Stimulated activated CD8-positive, alpha-beta memory T cell treated with anti-CD3 and anti-CD28 coated beads, Interleukin-4, amount 100 ng/mL, for 1 hour (primary cell): ENCODE data around the gene DYNLT4.
"Not testable (repeated sequence)": the region's sequence is repeated elsewhere in the genome, so short reads cannot be mapped to it uniquely, and the experiment has no call there.

Source experiments
- DNase-seq, 2 donors: peaks; one replicate each; pipeline ENCODE4 v3.0.0-alpha.2; 2020; ENCODE audit warnings: low read depth in 2 of 2, low spot score in 1 of 2

The DYNLT4 gene

GRCh38 chr1:44828841-44829440 lies 21.8 kb upstream of the DYNLT4 start:
- DNase-seq: no peak

DNA sequence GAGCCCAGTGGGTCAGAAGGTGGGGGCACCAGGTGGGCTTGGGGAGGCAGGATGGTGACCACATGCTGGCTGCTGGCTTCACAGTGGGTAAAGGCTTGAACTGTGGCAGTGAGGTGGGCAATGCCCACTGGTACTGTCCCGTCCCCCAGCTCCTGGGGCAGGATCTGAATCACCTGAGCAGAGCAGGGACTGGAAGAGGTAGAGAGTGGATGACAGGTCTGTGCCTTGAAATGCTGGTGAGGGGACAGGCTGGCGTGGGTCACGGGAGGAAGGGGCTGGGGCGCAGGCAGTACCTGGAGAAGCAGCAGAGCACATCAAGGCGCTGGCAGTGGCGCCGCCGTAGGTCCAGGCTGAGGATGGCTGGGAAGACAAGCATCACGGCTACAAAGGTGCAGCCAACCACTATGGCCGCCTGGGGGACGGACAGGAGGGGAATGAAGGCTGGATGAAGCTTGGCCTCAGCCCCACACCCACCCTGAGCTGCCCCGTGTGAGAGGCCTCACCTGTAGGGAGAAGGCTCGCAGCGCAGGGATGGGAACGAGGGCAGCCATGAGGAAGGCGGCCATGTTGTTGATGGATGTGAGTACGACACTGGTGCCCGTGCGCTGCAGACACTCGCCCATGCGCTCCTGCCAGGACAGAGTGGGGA lies 21.0 kb upstream of the DYNLT4 start:
- no peak for DNase-seq

GRCh38 chr1:44827197-44828002 lies 20.2 kb upstream of the DYNLT4 start:
- DNase-seq: no peak

GRCh38 chr1:44826375-44827196 lies 19.4 kb upstream of the DYNLT4 start:
- no peak for DNase-seq

- DNase-seq: not testable (repeated sequence)
These were observed 17.2 kb upstream of the DYNLT4 start for GRCh38 chr1:44824392-44824791.

- no peak for DNase-seq
These were observed 15.9 kb upstream of the DYNLT4 start for GRCh38 chr1:44822981-44823451.

- no peak for DNase-seq
These were observed 15.1 kb upstream of the DYNLT4 start for GRCh38 chr1:44822131-44822701.

GRCh38 chr1:44821240-44821715 lies 14.1 kb upstream of the DYNLT4 start:
- DNase-seq: no peak

GRCh38 chr1:44820328-44821239 lies 13.4 kb upstream of the DYNLT4 start:
- no peak for DNase-seq

- peak; percentile 64 to 66 for DNase-seq
These were observed 12.6 kb upstream of the DYNLT4 start for GRCh38 chr1:44819608-44820327.

DNA sequence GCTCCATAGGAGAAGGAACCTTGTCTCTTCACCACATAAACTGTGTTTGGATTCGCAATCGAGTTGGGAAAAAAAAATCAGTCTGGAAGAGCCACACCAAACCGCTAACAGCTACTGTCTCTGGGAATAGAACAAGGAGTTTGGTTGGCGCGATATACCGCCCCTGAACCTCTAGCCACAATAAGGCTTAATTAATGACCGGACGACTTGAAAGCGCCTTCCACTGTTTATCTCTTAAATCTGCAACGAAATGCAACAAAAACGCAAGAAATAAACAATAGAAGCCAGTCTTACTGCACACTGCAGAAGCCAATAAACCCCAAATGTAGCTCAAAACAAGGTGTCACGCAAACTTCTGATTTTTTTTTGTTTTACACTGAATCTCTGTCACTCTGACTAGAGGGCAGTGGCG lies 12.1 kb upstream of the DYNLT4 start:
- no peak for DNase-seq

GRCh38 chr1:44817771-44818495 lies 10.8 kb upstream of the DYNLT4 start:
- no peak for DNase-seq

- DNase-seq: no peak
These were observed 10.2 kb upstream of the DYNLT4 start for GRCh38 chr1:44817307-44817706.

DNA sequence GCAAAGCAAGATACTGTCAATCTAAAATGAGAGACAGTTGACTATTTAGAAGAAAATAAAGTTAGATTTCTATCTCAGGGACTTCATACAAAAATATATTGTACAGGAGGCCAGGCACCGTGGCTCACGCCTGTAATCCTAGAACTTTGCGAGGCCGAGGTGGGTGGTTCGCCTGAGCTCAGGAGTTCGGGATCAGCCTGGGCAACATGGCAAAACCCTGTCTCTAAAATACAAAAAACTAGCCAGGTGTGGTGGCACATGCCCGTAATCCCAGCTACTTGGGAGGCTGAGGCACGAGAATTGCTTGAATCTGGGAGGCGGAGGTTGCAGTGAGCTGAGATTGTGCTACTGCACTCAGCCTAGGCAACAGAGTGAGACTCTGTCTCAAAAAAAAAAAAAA lies 8.8 kb upstream of the DYNLT4 start:
- DNase-seq: not testable (repeated sequence)

DNA sequence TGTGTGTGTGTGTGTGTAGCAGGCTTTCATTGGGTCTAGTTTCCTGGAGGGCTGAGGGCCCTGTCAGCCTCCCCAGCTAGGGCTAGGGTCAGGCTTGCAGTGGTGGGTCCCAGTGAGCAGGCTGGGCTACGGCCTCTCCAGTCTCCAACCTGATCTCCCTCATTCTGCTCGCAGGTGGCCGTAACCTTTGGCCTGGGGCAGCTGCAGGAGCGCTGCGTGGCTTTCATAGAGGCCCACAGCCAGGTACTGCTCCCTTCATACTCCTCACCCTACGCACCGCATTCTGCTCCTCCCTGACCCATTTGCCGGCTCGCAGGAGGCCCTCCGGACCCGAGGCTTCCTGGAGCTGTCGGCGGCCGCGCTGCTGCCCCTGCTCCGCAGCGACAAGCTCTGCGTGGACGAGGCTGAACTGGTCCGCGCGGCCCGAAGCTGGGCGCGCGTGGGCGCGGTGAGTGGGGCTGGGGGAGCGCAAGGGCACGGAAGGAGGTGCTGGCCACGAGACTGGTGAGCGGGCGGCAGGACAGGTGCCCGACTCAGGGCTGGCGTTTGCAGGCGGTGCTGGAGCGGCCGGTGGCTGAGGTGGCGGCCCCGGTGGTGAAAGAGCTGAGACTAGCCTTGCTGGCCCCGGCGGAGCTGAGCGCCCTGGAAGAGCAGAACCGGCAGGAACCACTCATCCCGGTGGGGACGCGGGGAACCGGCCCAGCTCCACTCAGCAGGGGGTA lies 5.8 kb upstream of the DYNLT4 start:
- DNase-seq: no peak

DNA sequence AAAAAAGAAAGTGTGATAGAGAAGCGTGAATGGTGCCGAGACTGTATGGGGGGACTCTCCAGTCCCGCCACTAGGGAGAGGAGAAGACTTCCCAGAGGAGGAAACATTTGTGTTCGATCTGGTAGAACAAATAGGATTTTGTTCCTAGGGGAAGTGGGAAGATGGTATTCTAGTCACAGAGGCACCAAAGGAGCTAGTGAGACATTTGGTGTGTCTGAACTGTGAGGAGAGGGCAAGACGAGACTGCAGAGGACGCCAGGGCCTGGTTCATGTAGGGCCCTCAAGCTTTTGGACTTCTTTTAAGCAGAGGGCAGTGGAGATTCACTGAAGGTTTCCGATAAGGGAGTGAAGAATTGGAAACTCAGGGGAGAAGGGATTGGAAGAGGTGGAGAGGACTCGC lies 4.1 kb upstream of the DYNLT4 start:
- DNase-seq: no peak

DNA sequence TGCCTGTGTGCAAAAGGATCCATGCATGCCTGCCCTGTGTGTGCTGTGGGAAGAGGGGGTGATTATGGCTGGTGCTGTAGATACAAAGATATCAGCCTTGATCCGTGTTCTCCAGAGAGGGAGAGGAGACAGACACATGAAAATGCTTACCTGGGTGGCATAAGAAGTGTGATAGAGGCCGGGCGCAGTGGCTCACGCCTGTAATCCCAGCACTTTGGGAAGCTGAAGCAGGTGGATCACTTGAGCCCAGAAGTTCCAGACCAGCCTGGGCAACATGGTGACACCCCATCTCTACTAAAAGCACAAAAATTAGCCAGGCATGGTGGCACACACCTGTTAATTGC lies 3.6 kb upstream of the DYNLT4 start:
- DNase-seq: not testable (repeated sequence)
